ENCODE data around the gene GSE1. TPM values are rescaled to one million over a fixed set of nuclear protein-coding genes. Genes with fewer than 3 reads are reported as not detected.
A peak's percentile ranks its signal among the peaks of the same experiment; 100 is the strongest.

GSE1 gene
- total RNA-seq, 1 donor from 2014 or later: 120 TPM

GRCh38 chr16:85641305-85641704 lies 28.2 kb downstream of the GSE1 start:
- peak overlapping the region; percentile 47 to 48 for H3K27ac ChIP-seq
- intact Hi-C loops (cut with DNase I): no loop called here

GRCh38 chr16:85641776-85642176 lies 28.7 kb downstream of the GSE1 start:
- Histone ChIP-seq H3K9me3 (no peaks in the 10 kb centered on the region), H3K4me1 (peaks cover 0 to 3% of the 10 kb centered on the region in 2 donors), H3K4me3 (no peak overlapping the region), H3K36me3 (peaks cover 0 to 4% of the 10 kb centered on the region in 2 donors), H3K27ac (peak overlapping the region; percentile 47 to 48), H3K27me3 (no peaks in the 10 kb centered on the region)
- peak; percentile 27 to 75 for DNase-seq (ENCODE audit: low spot score in 2 of 2)
- no peak for TF ChIP-seq CTCF (IDR thresholded peaks at IDR 0.05)
- intact Hi-C loops (cut with DNase I): no loop called here

More at GRCh38 chr16:85641305-85641704, 28.2 kb downstream of the GSE1 start:
- no peak for DNase-seq (ENCODE audit: low spot score in 2 of 2)
- no peaks in the 10 kb centered on the region for H3K27me3 ChIP-seq
- H3K4me1 ChIP-seq: peaks cover 0 to 3% of the 10 kb centered on the region in 2 donors
- TF ChIP-seq CTCF (IDR thresholded peaks at IDR 0.05): no peak
- H3K36me3 ChIP-seq: peaks cover 0 to 4% of the 10 kb centered on the region in 2 donors
- H3K9me3 ChIP-seq: no peaks in the 10 kb centered on the region
- H3K4me3 ChIP-seq: no peak overlapping the region

- H3K27ac ChIP-seq: no peak overlapping the region
- no peak overlapping the region for H3K4me3 ChIP-seq
- H3K4me1 ChIP-seq: peaks cover 0 to 3% of the 10 kb centered on the region in 2 donors
- no peak for DNase-seq (ENCODE audit: low spot score in 2 of 2)
- H3K27me3 ChIP-seq: no peaks in the 10 kb centered on the region
- intact Hi-C loops (cut with DNase I): no loop called here
- TF ChIP-seq CTCF (IDR thresholded peaks at IDR 0.05): no peak
- peaks cover 0 to 4% of the 10 kb centered on the region in 2 donors for H3K36me3 ChIP-seq
- H3K9me3 ChIP-seq: no peaks in the 10 kb centered on the region
Observed at GRCh38 chr16:85642762-85643358, 29.7 kb downstream of the GSE1 start.

- no peak for DNase-seq (ENCODE audit: low spot score in 2 of 2)
- Histone ChIP-seq H3K4me1 (peaks cover 0 to 3% of the 10 kb centered on the region in 2 donors), H3K36me3 (peaks cover 0 to 4% of the 10 kb centered on the region in 2 donors), H3K9me3 (no peaks in the 10 kb centered on the region), H3K27ac (no peak overlapping the region), H3K4me3 (no peak overlapping the region), H3K27me3 (no peaks in the 10 kb centered on the region)
- TF ChIP-seq CTCF (IDR thresholded peaks at IDR 0.05): no peak
- intact Hi-C loops (cut with DNase I): no loop called here
Observed at GRCh38 chr16:85643631-85644030, 30.5 kb downstream of the GSE1 start.

GRCh38 chr16:85644093-85644712 lies 31.1 kb downstream of the GSE1 start:
- Histone ChIP-seq H3K4me1 (peaks cover 0 to 3% of the 10 kb centered on the region in 2 donors), H3K9me3 (no peaks in the 10 kb centered on the region), H3K36me3 (peaks cover 4 to 9% of the 10 kb centered on the region in 2 donors), H3K27ac (no peak overlapping the region), H3K4me3 (no peak overlapping the region), H3K27me3 (no peaks in the 10 kb centered on the region)
- no peak for TF ChIP-seq CTCF (IDR thresholded peaks at IDR 0.05)
- intact Hi-C loops (cut with DNase I): no loop called here
- no peak for DNase-seq (ENCODE audit: low spot score in 2 of 2)

Measured in ascending aorta (tissue), 2 donors.